IMR-90 (cell line): Measurements from ENCODE around the gene USP24. TPM values are rescaled to one million over a fixed set of nuclear protein-coding genes. Genes with fewer than 3 reads are reported as not detected.

Experiments
- ATAC-seq: fragments of 200-7000 bp; cut with Tn5 transposase; 2 replicates; pipeline ENCODE4 v1.9.1; 2020; ENCODE audit warnings: low read depth, mild to moderate bottlenecking, moderate library complexity
- BruUV-seq: library from RNA; stranded (reverse); fragments of 400-500 nt; replicated peaks from 2 replicates; lab custom pipeline; 2021; lab: Mats Ljungman, UMichigan
- CTCF ChIA-PET: fragments of 300-600 bp; formaldehyde crosslinking; extraction: SDS; loops from one replicate; lab custom pipeline; 2021; ENCODE audit warnings: antibody characterized with exemption; lab: Yijun Ruan, JAX
- POLR2A ChIA-PET: fragments of 300-600 bp; sonication (Branson Sonifier 250); formaldehyde crosslinking; loops from one replicate; lab custom pipeline; 2022; ENCODE audit warnings: antibody characterized with exemption; ENCODE audit not compliant: unreplicated experiment; lab: Charles Lee
- DNase-seq: peaks from one replicate; pipeline ENCODE4 v3.0.0; 2013
- H2AFZ ChIP-seq: replicated peaks from 2 replicates; pipeline ENCODE3; 2013; ENCODE audit warnings: low read length, mild to moderate bottlenecking; ENCODE audit not compliant: poor library complexity
- H2AK5ac ChIP-seq: 2 replicates; pipeline ENCODE4 v1.6.1; 2013; ENCODE audit warnings: low read depth, low read length, inconsistent platforms
- H2AK9ac ChIP-seq: replicated peaks from 2 replicates; pipeline ENCODE3; 2013; ENCODE audit warnings: mild to moderate bottlenecking, low read depth, low read length, moderate library complexity; ENCODE audit not compliant: poor library complexity
- H2BK120ac ChIP-seq: 2 replicates; pipeline ENCODE4 v1.6.1; 2013; ENCODE audit warnings: low read depth, low read length, inconsistent platforms
- H2BK15ac ChIP-seq: 3 replicates; pipeline ENCODE4 v1.6.1; 2013; ENCODE audit warnings: low read depth, low read length, inconsistent platforms
- H2BK20ac ChIP-seq: 2 replicates; pipeline ENCODE4 v1.6.1; 2013; ENCODE audit warnings: low read depth, mild to moderate bottlenecking, inconsistent platforms, low read length, moderate library complexity
- H2BK5ac ChIP-seq: 2 replicates; pipeline ENCODE4 v1.6.1; 2013; ENCODE audit warnings: mild to moderate bottlenecking, low read depth, low read length, inconsistent platforms; ENCODE audit not compliant: poor library complexity, severe bottlenecking
- H3K14ac ChIP-seq: replicated peaks from 2 replicates; pipeline ENCODE4 v1.6.1; 2013; ENCODE audit warnings: low read depth, low read length, inconsistent platforms
- H3K18ac ChIP-seq: 2 replicates; pipeline ENCODE4 v1.6.1; 2013; ENCODE audit warnings: low read depth, low read length, control low read depth
- H3K23ac ChIP-seq: 2 replicates; pipeline ENCODE4 v1.6.1; 2013; ENCODE audit warnings: low read depth, low read length, inconsistent platforms
- H3K27ac ChIP-seq: 2 replicates; pipeline ENCODE4 v1.5.1; 2013; ENCODE audit warnings: mild to moderate bottlenecking, control low read depth, low read length; ENCODE audit not compliant: insufficient read depth
- H3K27me3 ChIP-seq: 2 replicates; pipeline ENCODE4 v1.6.1; 2013; ENCODE audit warnings: low read length; ENCODE audit not compliant: control insufficient read depth, insufficient read depth
- H3K36me3 ChIP-seq: 2 replicates; pipeline ENCODE4 v1.6.1; 2013; ENCODE audit warnings: low read length, mixed read lengths; ENCODE audit not compliant: control insufficient read depth, insufficient read depth
- H3K4ac ChIP-seq: 2 replicates; pipeline ENCODE4 v1.6.1; 2013; ENCODE audit warnings: low read depth, low read length, inconsistent platforms
- H3K4me1 ChIP-seq: 2 replicates; pipeline ENCODE4 v1.6.1; 2013; ENCODE audit warnings: low read length, mixed read lengths; ENCODE audit not compliant: control insufficient read depth, insufficient read depth
- H3K4me2 ChIP-seq: 2 replicates; pipeline ENCODE4 v1.6.1; 2013; ENCODE audit warnings: low read depth, mild to moderate bottlenecking, control low read depth, low read length, moderate library complexity
- H3K4me3 ChIP-seq: 2 replicates; pipeline ENCODE4 v1.5.1; 2013; ENCODE audit warnings: low read depth, mild to moderate bottlenecking, control low read depth, low read length, moderate library complexity; ENCODE audit not compliant: insufficient read depth
- H3K56ac ChIP-seq: 2 replicates; pipeline ENCODE4 v1.6.1; 2013; ENCODE audit warnings: low read length, inconsistent platforms; ENCODE audit not compliant: insufficient read depth; ENCODE audit errors: extremely low read depth
- H3K79me1 ChIP-seq, 2 experiments: 2 replicates each; pipeline ENCODE4 v1.6.1; 2013; ENCODE audit warnings: low read length in 2 of 2, inconsistent platforms in 1 of 2, low read depth in 1 of 2
- H3K9ac ChIP-seq: 2 replicates; pipeline ENCODE4 v1.6.1; 2013; ENCODE audit warnings: low read depth, low read length, control low read depth
- H3K9me1 ChIP-seq: 2 replicates; pipeline ENCODE4 v1.6.1; 2013; ENCODE audit warnings: low read length, inconsistent platforms; ENCODE audit not compliant: insufficient read depth
- H3K9me3 ChIP-seq: 2 replicates; pipeline ENCODE4 v1.6.1; 2013; ENCODE audit warnings: low read length; ENCODE audit not compliant: control insufficient read depth, insufficient read depth
- H4K20me1 ChIP-seq: 2 replicates; pipeline ENCODE4 v1.6.1; 2013; ENCODE audit warnings: low read length, inconsistent platforms; ENCODE audit not compliant: insufficient read depth
- H4K5ac ChIP-seq: 2 replicates; pipeline ENCODE4 v1.6.1; 2013; ENCODE audit warnings: mild to moderate bottlenecking, low read depth, low read length, control low read depth
- H4K8ac ChIP-seq, 2 experiments: 2 replicates each; pipeline ENCODE4 v1.6.1; 2013; ENCODE audit warnings: low read depth in 2 of 2, low read length in 2 of 2, control low read depth in 1 of 2, inconsistent platforms in 1 of 2
- H4K91ac ChIP-seq: 2 replicates; pipeline ENCODE4 v1.6.1; 2013; ENCODE audit warnings: low read depth, low read length, inconsistent platforms; ENCODE audit not compliant: insufficient read depth
- CEBPB ChIP-seq: IDR thresholded peaks from 2 replicates; pipeline ENCODE4 v1.6.1; 2012; ENCODE audit warnings: low read depth, low read length, improper control_type of control experiment
- FOS ChIP-seq: fragments of 150-350 bp; IDR thresholded peaks from 2 replicates; pipeline ENCODE4 v1.6.1; 2016; ENCODE audit warnings: low read depth, low read length
- MAFK ChIP-seq: IDR thresholded peaks from 2 replicates; pipeline ENCODE4 v1.6.1; 2012; ENCODE audit warnings: low read depth, low read length, improper control_type of control experiment
- POLR2A ChIP-seq: IDR thresholded peaks from 2 replicates; pipeline ENCODE4 v1.6.1; 2012; ENCODE audit warnings: mild to moderate bottlenecking, low read depth, low read length
- WGBS, 2 experiments: methylation state at CpG; one replicate each; pipeline versions ENCODE4 v1.1.5 to v1.1.7; 2013; ENCODE audit warnings: missing lambda C conversion rate in 2 of 2; ENCODE audit not compliant: insufficient read length in 1 of 2; ENCODE audit errors: extremely low coverage in 2 of 2; 5-methylcytosine and 5-hydroxymethylcytosine counted together
- dilution Hi-C: fragments of 300-500 bp; cut with HindIII; formaldehyde crosslinking; loops from one replicate; pipeline ENCODE4 v1.14.3; 2018; ENCODE audit warnings: low sequenced_read_pairs; ENCODE audit not compliant: unreplicated experiment
- in situ Hi-C: fragments of 300-500 bp; cut with MboI; formaldehyde crosslinking; loops from 3 replicates; pipeline ENCODE4 v1.14.3; 2019; ENCODE audit warnings: low sequenced_read_pairs, inconsistent platforms, mixed read lengths
- intact Hi-C: fragments of 100-400 bp; cut with micrococcal nuclease; formaldehyde crosslinking; loops from 2 replicates; pipeline ENCODE4 v1.10.0; 2022
- polyA plus RNA-seq, 3 experiments: library from polyadenylated mRNA; depleted of rRNA; stranded (reverse); fragments of >200 nt; gene quantifications; 2 replicates each; pipeline ENCODE4 v1.2.3, GENCODE V29; 2012; ENCODE audit warnings: low replicate concordance in 1 of 3
- total RNA-seq: library from RNA; depleted of rRNA; stranded (reverse); fragments of >200 nt; gene quantifications from 2 replicates; pipeline ENCODE4 v1.2.3, GENCODE V29; 2012

USP24 gene
- total and polyA plus RNA-seq, 2 of the 4 experiments (the other 2 are of a cell fraction): 8.4 to 36.7 TPM

GRCh38 chr1:55159571-55159970 is 55.6 kb downstream of the USP24 start:
- H3K27me3 ChIP-seq: no peaks in the 10 kb centered on the region
- no peak overlapping the region for H3K4ac ChIP-seq
- no peak for DNase-seq
- peaks cover 5 to 6% of the 10 kb centered on the region in 2 experiments; a peak in 3 of 4 replicates for H3K79me1 ChIP-seq
- H2BK120ac ChIP-seq: no peak overlapping the region
- no peak for ATAC-seq
- no peak overlapping the region for H4K5ac ChIP-seq
- no peaks in the 10 kb centered on the region for H3K9me3 ChIP-seq
- no peak overlapping the region for H3K18ac ChIP-seq
- dilution Hi-C loops (no loop called here), in situ Hi-C loops (no loop called here), intact Hi-C loops (no loop called here)
- H3K4me2 ChIP-seq: no peak overlapping the region
- H2BK15ac ChIP-seq: no peak overlapping the region
- H4K91ac ChIP-seq: no peak overlapping the region
- H3K4me3 ChIP-seq: no peak overlapping the region
- H4K20me1 ChIP-seq: no peaks in the 10 kb centered on the region
- no peak overlapping the region for H2AK9ac ChIP-seq
- no peak overlapping the region for H3K14ac ChIP-seq
- peaks cover 21% of the 10 kb centered on the region for H3K36me3 ChIP-seq
- H2BK5ac ChIP-seq: no peak overlapping the region
- H3K27ac ChIP-seq: no peak overlapping the region
- H2AFZ ChIP-seq: no peak overlapping the region
- H3K4me1 ChIP-seq: no peaks in the 10 kb centered on the region
- no peak overlapping the region for H2AK5ac ChIP-seq
- H2BK20ac ChIP-seq: no peak overlapping the region
- no peak overlapping the region for H3K56ac ChIP-seq
- H4K8ac ChIP-seq: no peak overlapping the region
- ChIA-PET CTCF (no interaction called here), POLR2A (no interaction called here)
- 0 out of 2 replicates have a peak, but pooled peaks cover 2% of the 10 kb centered on the region for H3K9me1 ChIP-seq
- no TSS peak for BruUV-seq
- no CpG with 5 or more reads among the region's 2 CpGs for WGBS, 2 experiments
- H3K9ac ChIP-seq: no peak overlapping the region
- TF ChIP-seq CEBPB: no peak
- TF ChIP-seq POLR2A: no peak
- no peak for TF ChIP-seq MAFK
- TF ChIP-seq FOS: no peak
- no peak overlapping the region for H3K23ac ChIP-seq
